WI38 (cell line): ENCODE data around the gene SLC11A2.
"Not testable (repeated sequence)": the region's sequence is repeated elsewhere in the genome, so short reads cannot be mapped to it uniquely, and the experiment has no call there.

ENCODE experiments used
- H3K4me3 ChIP-seq: 2 replicates; pipeline ENCODE4 v1.5.1; 2011; ENCODE audit warnings: low read depth, mild to moderate bottlenecking, control low read depth, low read length
- TF ChIP-seq, protein P1 (sequence below): IDR thresholded peaks from 2 replicates; pipeline ENCODE4 v1.5.1; 2012; ENCODE audit warnings: low read depth, mild to moderate bottlenecking, control low read depth, low read length

The SLC11A2 gene

DNA sequence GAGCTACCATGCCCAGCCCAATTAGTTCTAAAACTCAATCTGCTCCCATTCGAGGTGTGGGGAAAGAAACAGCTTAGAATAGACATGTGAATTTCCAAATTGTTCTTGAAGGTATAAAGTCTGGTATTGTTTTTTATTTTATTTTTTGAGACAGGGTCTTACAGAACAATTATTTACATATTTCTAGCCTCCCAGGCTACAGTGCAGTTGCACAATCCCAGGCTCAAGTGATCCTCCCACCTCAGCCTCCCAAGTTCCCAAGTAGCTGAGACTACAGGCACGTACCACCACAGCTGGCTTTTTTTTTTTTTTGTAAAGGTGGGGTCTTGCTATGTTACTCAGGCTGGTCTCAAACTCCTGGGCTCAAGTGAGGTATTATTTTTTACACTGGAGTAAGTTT, 6.3 kb downstream of the SLC11A2 start:
- no peak overlapping the region for H3K4me3 ChIP-seq
- TF ChIP-seq, protein P1, sequence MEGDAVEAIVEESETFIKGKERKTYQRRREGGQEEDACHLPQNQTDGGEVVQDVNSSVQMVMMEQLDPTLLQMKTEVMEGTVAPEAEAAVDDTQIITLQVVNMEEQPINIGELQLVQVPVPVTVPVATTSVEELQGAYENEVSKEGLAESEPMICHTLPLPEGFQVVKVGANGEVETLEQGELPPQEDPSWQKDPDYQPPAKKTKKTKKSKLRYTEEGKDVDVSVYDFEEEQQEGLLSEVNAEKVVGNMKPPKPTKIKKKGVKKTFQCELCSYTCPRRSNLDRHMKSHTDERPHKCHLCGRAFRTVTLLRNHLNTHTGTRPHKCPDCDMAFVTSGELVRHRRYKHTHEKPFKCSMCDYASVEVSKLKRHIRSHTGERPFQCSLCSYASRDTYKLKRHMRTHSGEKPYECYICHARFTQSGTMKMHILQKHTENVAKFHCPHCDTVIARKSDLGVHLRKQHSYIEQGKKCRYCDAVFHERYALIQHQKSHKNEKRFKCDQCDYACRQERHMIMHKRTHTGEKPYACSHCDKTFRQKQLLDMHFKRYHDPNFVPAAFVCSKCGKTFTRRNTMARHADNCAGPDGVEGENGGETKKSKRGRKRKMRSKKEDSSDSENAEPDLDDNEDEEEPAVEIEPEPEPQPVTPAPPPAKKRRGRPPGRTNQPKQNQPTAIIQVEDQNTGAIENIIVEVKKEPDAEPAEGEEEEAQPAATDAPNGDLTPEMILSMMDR: no peak

- TF ChIP-seq, protein P1: no peak
These were observed 7.2 kb downstream of the SLC11A2 start for GRCh38 chr12:51018956-51019355.

GRCh38 chr12:51017452-51017851, 8.7 kb downstream of the SLC11A2 start:
- H3K4me3 ChIP-seq: no peak overlapping the region
- TF ChIP-seq, protein P1: no peak

More at GRCh38 chr12:51018956-51019355, 7.2 kb downstream of the SLC11A2 start:
- no peak overlapping the region for H3K4me3 ChIP-seq

GRCh38 chr12:51014467-51014866, 11.7 kb downstream of the SLC11A2 start:
- H3K4me3 ChIP-seq: not testable (repeated sequence)

DNA sequence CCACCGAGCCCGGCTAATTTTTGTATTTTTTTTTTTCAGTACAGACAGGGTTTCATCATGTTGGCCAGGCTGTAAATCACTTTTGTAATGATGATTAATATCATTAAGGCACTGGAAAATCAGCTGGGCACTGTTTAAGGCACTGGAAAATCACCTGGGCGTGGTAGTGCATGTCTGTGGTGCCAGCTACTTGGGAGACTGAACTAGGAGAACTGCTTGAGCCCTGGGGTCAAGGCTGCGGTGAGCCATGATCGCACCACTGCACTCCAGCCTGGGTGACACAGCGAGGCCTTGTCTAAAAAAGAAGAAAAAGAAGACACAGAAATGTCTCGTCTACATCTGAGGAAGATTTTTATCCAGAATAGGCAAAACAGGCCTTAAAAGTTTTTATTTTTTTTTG, 12.7 kb downstream of the SLC11A2 start:
- TF ChIP-seq, protein P1: no peak
- H3K4me3 ChIP-seq: no peak overlapping the region

DNA sequence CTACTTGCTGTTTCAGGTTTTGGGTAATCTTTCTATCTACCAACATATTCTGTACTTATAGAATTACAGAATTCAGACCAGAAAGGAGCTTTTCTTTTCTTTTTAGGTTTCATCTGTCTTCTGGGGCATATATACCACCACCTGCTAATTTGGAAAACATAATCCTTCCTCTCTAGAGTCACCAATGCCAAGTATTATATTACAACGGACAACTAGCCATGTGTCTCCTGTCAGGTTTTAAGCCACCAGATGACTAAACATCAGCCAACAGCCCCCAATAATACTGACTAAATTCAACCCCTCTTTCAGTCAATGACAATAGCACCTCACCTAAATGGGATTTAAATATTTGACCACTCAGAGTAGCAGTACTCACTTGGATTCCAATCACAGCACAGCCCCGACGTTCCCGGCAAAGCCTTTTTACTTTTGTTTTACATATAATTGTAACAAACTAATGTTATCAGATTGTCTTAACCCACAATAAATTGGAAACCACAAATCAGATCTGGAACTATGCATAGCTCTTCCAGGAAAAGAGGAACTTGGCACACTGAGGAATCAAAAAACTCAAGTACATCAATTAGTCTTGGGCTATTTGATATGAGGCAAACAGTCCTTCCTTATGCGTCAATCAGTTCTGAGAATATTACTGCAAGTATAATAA, 13.5 kb downstream of the SLC11A2 start:
- TF ChIP-seq, protein P1: no peak
- H3K4me3 ChIP-seq: no peak overlapping the region

- TF ChIP-seq, protein P1: no peak
- no peak overlapping the region for H3K4me3 ChIP-seq
These were observed 14.2 kb downstream of the SLC11A2 start for GRCh38 chr12:51011955-51012354.

DNA sequence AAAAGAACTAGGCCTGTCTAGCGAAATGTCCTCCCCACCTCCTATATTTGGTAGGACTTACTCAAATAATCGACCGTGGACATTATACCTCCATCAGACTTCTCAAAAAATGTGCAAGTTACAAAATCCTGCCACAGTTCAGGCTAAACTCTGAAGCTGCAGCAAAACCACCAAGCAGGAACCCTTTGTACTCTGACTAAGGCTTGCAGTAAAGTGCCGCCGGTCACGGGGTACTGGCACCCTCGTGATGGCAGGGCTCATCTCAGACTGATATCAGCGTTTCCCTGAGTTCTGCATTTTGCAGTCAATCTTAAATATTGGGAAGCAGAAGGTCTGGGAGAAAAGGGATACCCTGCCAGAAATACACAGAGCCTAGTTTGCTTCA, 17.1 kb downstream of the SLC11A2 start:
- TF ChIP-seq, protein P1: no peak
- H3K4me3 ChIP-seq: no peak overlapping the region
